HG02678 (cell line): ENCODE measurements around the gene C21orf58.
A peak's percentile ranks its signal among the peaks of the same experiment; 100 is the strongest.
"Not testable (repeated sequence)": the region's sequence is repeated elsewhere in the genome, so short reads cannot be mapped to it uniquely, and the experiment has no call there.

Experiments used
- ATAC-seq: cut with Tn5 transposase; IDR thresholded peaks from one replicate; pipeline ENCODE4 v1.9.1; 2021; ENCODE audit warnings: mild to moderate bottlenecking, moderate library complexity; ENCODE audit not compliant: unreplicated experiment

The C21orf58 gene

GRCh38 chr21:46325073-46325912, 1.6 kb upstream of the C21orf58 start:
- no peak for ATAC-seq

GRCh38 chr21:46324390-46325072, 861 bp upstream of the C21orf58 start:
- ATAC-seq = peak; percentile 57

- no peak for ATAC-seq
Measured at GRCh38 chr21:46323227-46323709, 402 bp downstream of the C21orf58 start.

DNA sequence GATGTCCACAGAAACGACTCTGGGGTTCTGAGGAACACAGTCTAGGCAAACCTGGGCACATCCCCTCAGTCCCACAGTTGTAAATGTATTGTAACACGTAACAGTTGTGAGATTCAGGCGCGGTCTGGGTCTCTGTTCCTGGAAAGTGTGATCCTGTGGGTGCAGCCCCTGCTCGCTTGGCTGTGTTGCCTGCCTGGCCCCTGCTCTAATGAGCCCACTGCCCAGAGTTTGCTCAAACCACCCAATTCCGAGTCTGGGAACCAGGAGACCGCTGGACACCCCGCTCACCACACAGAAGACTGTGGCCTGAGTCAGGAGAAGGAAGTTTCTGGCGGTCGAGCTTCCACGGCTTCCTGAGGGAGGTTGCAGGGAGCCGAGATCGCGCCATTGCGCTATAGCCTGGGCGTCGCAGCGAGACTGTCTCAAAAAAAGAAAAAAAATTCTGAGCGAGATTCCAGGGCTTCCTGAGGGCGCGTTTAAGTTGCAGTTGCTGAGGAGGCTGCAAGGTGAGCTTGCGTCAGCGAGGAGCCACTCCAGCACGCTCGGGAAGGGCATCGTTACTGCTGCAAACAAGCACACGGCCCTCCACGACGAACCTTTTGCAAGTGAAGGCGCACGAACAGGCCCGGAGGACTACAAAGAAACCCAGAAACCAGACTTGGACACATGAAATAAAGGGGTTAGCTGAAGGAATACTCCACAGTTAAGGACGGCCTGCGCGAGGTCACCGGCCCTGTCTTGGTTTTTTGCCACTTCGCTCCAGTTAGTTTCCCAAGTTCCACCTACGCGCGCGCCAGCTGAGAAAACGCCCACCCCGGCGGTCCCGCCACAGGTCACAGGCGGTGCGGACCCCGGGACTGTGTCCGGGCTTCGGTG, 1.1 kb downstream of the C21orf58 start:
- ATAC-seq = no peak

- ATAC-seq = no peak
Measured at GRCh38 chr21:46320331-46320801, 3.3 kb downstream of the C21orf58 start.

GRCh38 chr21:46319186-46319585, 4.5 kb downstream of the C21orf58 start:
- ATAC-seq = no peak

DNA sequence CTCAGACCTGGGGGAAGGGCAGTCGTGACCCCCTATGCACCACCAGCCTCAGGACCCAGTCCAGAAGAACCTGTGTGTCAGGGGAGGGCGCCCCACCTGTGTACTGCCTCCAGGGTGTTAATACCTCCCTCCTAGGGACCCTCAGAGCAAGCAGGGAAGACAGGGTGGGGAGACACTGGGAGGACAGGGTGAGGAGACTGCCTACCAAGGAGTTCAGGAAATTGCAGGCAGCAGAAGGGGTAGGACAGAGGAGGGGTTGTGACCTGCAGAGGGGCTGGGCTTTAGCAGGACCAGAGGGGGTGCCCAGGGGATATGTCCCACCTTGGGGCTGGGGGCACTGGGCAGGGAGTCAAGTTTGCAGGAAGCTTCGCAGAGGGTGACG, 5.2 kb downstream of the C21orf58 start:
- ATAC-seq = no peak

DNA sequence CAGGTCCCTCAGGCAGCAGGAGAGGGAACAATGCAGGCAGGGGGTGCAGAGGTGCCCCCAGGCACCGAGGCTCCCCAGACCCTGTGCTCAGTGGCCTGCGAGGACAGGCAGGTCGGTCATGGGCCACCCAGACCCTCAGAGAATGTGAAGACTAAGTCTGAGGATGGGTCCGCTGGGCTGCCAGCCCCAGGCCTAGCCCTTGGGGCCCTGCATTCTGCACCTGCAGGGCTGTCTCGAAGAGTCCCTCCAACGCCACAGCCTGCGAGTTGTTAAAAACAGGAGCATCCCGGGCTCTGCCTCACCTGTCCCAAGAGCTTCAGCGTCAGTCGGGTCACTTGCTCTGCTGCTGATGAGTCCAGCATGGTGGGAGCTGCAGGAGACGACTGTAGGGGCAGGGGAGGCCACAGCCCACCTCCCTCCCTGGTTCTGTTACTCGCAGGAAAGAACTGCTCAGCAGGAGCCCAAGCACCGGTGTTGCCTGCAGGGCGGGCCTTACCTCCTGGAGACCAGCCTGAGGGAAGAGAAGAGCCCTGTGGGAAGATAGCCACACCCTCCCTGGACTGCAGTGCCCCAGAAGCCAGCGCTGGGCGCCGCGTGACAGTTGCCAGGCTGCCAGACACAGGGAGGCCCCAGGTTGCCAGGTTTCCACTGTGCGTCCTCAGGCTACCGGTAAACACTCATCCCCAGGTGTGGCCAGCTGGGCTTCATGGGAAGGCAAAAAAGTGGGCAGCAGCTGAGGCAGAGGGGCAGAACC, 5.8 kb downstream of the C21orf58 start:
- ATAC-seq = no peak

DNA sequence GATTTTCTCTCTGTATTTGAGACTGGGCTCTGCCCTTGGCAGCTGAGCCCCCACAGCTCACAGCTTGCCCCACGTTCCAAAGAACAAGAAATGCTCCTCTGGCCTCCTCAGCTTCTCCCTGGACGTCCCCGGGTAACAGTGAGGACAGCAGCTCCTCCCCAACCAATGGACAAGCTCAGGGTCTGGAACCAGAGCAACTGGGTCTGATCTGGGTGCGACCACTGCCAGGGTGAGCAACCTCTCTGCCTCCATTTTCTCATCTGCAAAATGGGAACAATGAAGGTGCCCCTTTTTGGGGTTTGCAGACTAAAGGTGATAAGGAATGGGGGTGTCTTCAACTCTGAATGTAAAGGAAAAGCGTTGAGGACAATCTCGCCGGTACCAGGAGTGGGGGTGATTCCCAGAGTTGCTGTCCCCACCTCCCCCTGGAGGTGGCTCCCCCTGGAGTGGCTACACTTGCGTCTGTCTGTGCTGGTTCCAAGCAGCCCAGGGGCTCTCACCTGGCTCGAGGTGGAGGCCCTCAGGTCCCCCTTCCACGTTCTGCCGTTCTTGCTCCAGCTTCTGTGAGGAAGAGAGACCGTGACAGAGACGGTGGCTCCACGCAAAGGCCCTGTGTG, 6.9 kb downstream of the C21orf58 start:
- ATAC-seq = no peak

DNA sequence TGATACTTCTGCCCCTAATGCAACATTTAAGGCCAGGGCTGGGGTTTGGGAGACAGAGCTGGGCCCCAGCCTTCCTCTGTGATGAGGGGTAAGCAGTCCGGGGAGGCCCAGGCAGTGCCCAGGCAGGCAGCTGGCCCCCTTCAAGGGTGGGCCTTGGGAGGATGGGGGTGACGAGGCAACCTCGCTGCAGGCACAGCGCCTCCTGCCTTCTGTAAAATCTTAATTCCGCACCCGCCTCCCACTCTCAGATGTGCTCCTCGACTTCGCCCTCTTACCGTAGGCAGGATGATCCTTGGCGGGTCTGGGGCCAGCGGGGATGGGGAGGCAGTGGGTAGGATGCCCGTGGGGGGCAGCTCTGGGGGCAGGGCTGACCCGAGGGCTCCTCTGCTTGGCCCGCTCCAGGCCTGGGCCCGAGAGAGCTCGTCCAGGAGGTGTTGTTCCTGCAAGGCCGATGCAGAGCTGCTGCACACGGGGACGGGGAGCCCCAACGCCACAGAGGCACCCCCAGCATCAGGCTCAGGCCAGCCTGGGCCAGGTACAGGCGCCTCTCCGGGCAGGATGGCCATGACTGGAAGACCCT, 9.1 kb downstream of the C21orf58 start:
- ATAC-seq = no peak

DNA sequence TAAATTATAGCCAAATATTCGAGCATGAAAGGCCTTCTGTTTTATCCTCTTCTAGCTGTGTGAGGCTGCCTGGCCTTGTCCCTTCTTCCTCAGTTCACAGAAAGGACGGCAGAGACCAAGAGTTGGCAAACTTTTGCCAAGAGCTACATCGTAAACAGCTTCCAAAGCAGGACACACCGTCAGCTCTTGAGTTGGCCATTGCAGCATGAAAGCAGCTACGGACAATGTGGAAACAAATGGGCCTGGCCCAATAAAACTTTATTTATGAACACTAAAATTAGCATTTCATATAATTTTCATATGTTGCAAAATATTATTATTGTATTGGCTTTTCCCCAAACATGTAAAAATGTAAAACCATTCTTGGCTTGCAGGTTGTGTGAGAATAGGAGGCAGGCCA, 10.7 kb downstream of the C21orf58 start:
- no peak for ATAC-seq

- no peak for ATAC-seq
Measured at GRCh38 chr21:46311568-46311967, 12.1 kb downstream of the C21orf58 start.

DNA sequence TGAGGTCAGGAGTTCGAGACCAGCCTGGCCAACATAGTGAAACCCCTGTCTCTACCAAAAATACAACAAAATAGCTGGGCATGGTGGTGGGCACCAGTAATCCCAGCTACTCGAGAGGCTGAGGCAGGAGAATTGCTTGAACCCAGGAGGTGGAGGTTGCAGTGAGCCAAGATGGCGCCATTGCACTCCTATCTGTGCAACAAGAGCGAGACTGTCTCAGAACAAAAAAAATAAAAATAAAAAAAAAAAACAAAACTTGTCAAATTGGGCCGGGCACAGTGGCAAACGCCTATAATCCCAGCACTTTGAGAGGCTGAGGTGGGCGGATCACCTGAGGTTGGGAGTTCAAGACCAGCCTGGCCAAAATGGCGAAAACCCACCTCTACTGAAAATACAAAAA, 13.4 kb downstream of the C21orf58 start:
- ATAC-seq = not testable (repeated sequence)

GRCh38 chr21:46308431-46308830, 15.2 kb downstream of the C21orf58 start:
- no peak for ATAC-seq

- no peak for ATAC-seq
Measured at GRCh38 chr21:46307625-46308024, 16.0 kb downstream of the C21orf58 start.

- no peak for ATAC-seq
Measured at GRCh38 chr21:46304955-46305354, 18.7 kb downstream of the C21orf58 start.

DNA sequence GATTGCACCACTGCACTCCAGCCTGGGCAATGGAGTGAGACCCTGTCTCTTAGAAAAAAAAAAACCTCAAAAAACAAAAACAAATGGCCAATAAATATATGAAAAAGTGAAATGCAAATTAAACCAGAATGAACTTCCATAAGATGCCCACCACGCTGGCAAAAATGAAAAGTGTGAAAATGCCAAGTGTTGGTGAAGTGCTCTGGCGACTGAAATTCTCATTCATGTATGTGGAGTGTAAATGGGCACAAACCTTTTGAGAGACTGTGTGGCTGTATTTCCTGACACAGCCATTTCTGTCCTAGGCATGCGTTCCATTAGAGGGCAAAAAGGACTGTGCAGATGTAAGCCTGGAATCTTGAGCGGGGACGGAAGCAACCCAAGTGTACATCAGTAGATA, 19.2 kb downstream of the C21orf58 start:
- ATAC-seq = no peak

- ATAC-seq = no peak
Measured at GRCh38 chr21:46301759-46302158, 21.9 kb downstream of the C21orf58 start.

GRCh38 chr21:46299167-46299566, 24.5 kb downstream of the C21orf58 start:
- ATAC-seq = no peak
